Suprapubic skin (tissue), 4 donors: ENCODE results near the gene BBLN. TPM values are rescaled to one million over a fixed set of nuclear protein-coding genes. Genes with fewer than 3 reads are reported as not detected.
A peak's percentile ranks its signal among the peaks of the same experiment; 100 is the strongest.

ENCODE experiments used
- DNase-seq, 2 donors: peaks; one replicate each; pipeline ENCODE4 v3.0.0-alpha.2; 2019; ENCODE audit warnings: low spot score in 2 of 2
- H3K27ac ChIP-seq: fragments of 200-600 bp; sonication (generic); one replicate; pipeline ENCODE4 v1.5.1; 2019
- H3K27me3 ChIP-seq: fragments of 200-600 bp; sonication (generic); one replicate; pipeline ENCODE4 v1.5.1; 2019
- H3K36me3 ChIP-seq: fragments of 200-600 bp; sonication (generic); one replicate; pipeline ENCODE4 v1.5.1; 2019
- H3K4me1 ChIP-seq: fragments of 200-600 bp; sonication (generic); one replicate; pipeline ENCODE4 v1.5.1; 2019
- H3K4me3 ChIP-seq: fragments of 200-600 bp; sonication (generic); one replicate; pipeline ENCODE4 v1.5.1; 2019; ENCODE audit warnings: mild to moderate bottlenecking
- H3K9me3 ChIP-seq: fragments of 200-600 bp; sonication (generic); one replicate; pipeline ENCODE4 v1.5.1; 2019
- CTCF ChIP-seq, 2 donors: fragments of 200-600 bp in 1 of 2; fragments of 450-650 bp in 1 of 2; sonication (generic) in 1 of 2; IDR thresholded peaks; one replicate each; pipeline ENCODE4 v1.5.1; 2016 to 2019; ENCODE audit warnings: antibody characterized with exemption in 2 of 2, mild to moderate bottlenecking in 1 of 2, moderate library complexity in 1 of 2
- EP300 ChIP-seq: sonication (generic); formaldehyde crosslinking; IDR thresholded peaks from one replicate; pipeline ENCODE4 v1.6.1; 2017; ENCODE audit warnings: antibody characterized with exemption
- POLR2A ChIP-seq, 2 donors: fragments of 450-650 bp; IDR thresholded peaks; one replicate each; pipeline ENCODE4 v1.6.1; 2017; ENCODE audit warnings: antibody characterized with exemption in 2 of 2, mild to moderate bottlenecking in 2 of 2, moderate library complexity in 2 of 2
- POLR2AphosphoS5 ChIP-seq, 3 donors: sonication (generic); formaldehyde crosslinking; IDR thresholded peaks; one replicate each; pipeline ENCODE4 v1.6.1; 2017; ENCODE audit warnings: antibody characterized with exemption in 3 of 3
- WGBS: methylation state at CpG from one replicate; pipeline ENCODE4 v1.1.5; 2018; 5-methylcytosine and 5-hydroxymethylcytosine counted together
- total RNA-seq, 4 donors: library from RNA; depleted of rRNA; stranded (reverse); fragments of >200 nt; gene quantifications; one replicate each; pipeline ENCODE4 v1.1.0, GENCODE V29; 2016

BBLN gene
- total RNA-seq, 4 donors from 2014 or later, result 157 to 345 (median 224) TPM

GRCh38 chr9:128116104-128117083, 43.7 kb upstream of the BBLN start:
- TF ChIP-seq POLR2AphosphoS5 (IDR thresholded peaks at IDR 0.05) (no peak), POLR2A (IDR thresholded peaks at IDR 0.05) (no peak), EP300 (no peak), CTCF (IDR thresholded peaks at IDR 0.05) (no peak)
- WGBS, result 89% methylated on average over 16 of the region's 16 CpGs
- Histone ChIP-seq H3K27me3 (no peaks in the 10 kb centered on the region), H3K27ac (no peak overlapping the region), H3K4me1 (peaks cover 9% of the 10 kb centered on the region), H3K9me3 (no peaks in the 10 kb centered on the region), H3K4me3 (no peak overlapping the region), H3K36me3 (peaks cover 29% of the 10 kb centered on the region)
- DNase-seq, result peak in 1 of 2 donors; percentile 64

GRCh38 chr9:128117613-128118471, 42.2 kb upstream of the BBLN start:
- peak; percentile 96 to 97 for DNase-seq
- no peaks in the 10 kb centered on the region for H3K27me3 ChIP-seq
- H3K36me3 ChIP-seq, result peaks cover 44% of the 10 kb centered on the region
- TF ChIP-seq CTCF (IDR thresholded peaks at IDR 0.05) (peak; percentile 100), POLR2AphosphoS5 (IDR thresholded peaks at IDR 0.05) (peak in 2 of 3 donors; percentile 59 to 64), POLR2A (IDR thresholded peaks at IDR 0.05) (no peak), EP300 (no peak)
- H3K9me3 ChIP-seq, result no peaks in the 10 kb centered on the region
- H3K4me3 ChIP-seq, result no peak overlapping the region
- H3K27ac ChIP-seq, result no peak overlapping the region
- 8% methylated on average over 24 of the region's 27 CpGs for WGBS
- H3K4me1 ChIP-seq, result peaks cover 9% of the 10 kb centered on the region

GRCh38 chr9:128118472-128118857, 41.6 kb upstream of the BBLN start:
- peaks cover 49% of the 10 kb centered on the region for H3K36me3 ChIP-seq
- no peaks in the 10 kb centered on the region for H3K9me3 ChIP-seq
- TF ChIP-seq POLR2A (IDR thresholded peaks at IDR 0.05) (no peak), POLR2AphosphoS5 (IDR thresholded peaks at IDR 0.05) (no peak), EP300 (no peak), CTCF (IDR thresholded peaks at IDR 0.05) (no peak)
- WGBS, result 63% methylated on average over 3 of the region's 3 CpGs
- H3K27me3 ChIP-seq, result no peaks in the 10 kb centered on the region
- DNase-seq, result peak in 1 of 2 donors; percentile 27
- H3K4me1 ChIP-seq, result peaks cover 9% of the 10 kb centered on the region
- H3K27ac ChIP-seq, result no peak overlapping the region
- H3K4me3 ChIP-seq, result no peak overlapping the region

- Histone ChIP-seq H3K4me3 (no peak overlapping the region), H3K4me1 (peaks cover 9% of the 10 kb centered on the region), H3K27me3 (no peaks in the 10 kb centered on the region), H3K36me3 (peaks cover 49% of the 10 kb centered on the region), H3K9me3 (no peaks in the 10 kb centered on the region), H3K27ac (no peak overlapping the region)
- DNase-seq, result peak in 1 of 2 donors; percentile 57
- 80% methylated on average over 15 of the region's 15 CpGs for WGBS
- TF ChIP-seq POLR2AphosphoS5 (IDR thresholded peaks at IDR 0.05) (no peak), EP300 (no peak), CTCF (IDR thresholded peaks at IDR 0.05) (no peak), POLR2A (IDR thresholded peaks at IDR 0.05) (no peak)
Observed at GRCh38 chr9:128118971-128119665, 40.9 kb upstream of the BBLN start.
